AG08395 (cell line): ENCODE results near the gene BAIAP2L2.
"Not testable (repeated sequence)": the region's sequence is repeated elsewhere in the genome, so short reads cannot be mapped to it uniquely, and the experiment has no call there.

Experiments used
- DNase-seq: peaks from one replicate; pipeline ENCODE4 v3.0.0; 2012; ENCODE audit warnings: mixed read lengths, low spot score

Gene BAIAP2L2

GRCh38 chr22:38110008-38110862, at the start of gene BAIAP2L2:
TSS of gene BAIAP2L2 (minus strand) at chr22:38110684. CDS start at chr22:38110525, 159 bp downstream.
- DNase-seq, result no peak

GRCh38 chr22:38155703-38156102, 45.2 kb upstream of the BAIAP2L2 start:
- no peak for DNase-seq

DNA sequence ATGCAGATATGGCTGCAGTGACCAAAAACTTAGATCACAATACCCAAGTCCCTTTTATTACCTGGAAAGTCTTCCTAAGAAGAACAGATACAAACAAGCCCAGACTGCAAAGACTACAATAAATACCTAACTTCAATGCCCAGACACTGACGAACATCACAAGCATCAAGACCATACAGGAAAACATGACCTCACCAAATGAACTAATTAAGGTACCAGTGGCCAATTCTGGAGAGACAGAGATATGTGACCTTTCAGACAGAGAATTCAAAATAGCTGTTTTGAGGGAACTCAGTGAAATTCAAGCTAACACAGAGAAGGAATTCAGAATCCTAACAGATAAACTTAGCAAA, 44.1 kb upstream of the BAIAP2L2 start:
- DNase-seq, result not testable (repeated sequence)

GRCh38 chr22:38153821-38154562, 43.5 kb upstream of the BAIAP2L2 start:
- no peak for DNase-seq

GRCh38 chr22:38151126-38151500, 40.6 kb upstream of the BAIAP2L2 start:
- no peak for DNase-seq

DNA sequence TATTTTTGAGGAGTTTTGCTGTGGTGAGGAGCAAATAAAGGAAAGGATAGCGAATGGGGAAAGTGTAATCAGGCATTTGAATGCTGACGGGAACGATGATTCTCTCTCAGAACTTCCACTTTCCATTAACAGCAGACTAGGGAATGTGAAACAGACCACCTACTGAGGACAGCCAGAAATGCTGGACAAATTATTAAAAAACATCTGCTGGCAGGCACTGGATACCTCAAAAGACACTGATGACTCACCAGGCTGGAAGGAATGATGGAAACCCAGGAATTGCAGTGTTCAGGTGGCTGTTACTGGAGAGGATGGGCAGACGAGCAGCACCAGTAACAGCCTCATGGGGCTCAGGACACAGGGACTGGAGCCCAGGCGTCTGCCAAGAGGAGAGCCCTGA, 37.8 kb upstream of the BAIAP2L2 start:
- DNase-seq, result peak; percentile 34

- not testable (repeated sequence) for DNase-seq
These were observed 35.7 kb upstream of the BAIAP2L2 start for GRCh38 chr22:38146166-38146565.

DNA sequence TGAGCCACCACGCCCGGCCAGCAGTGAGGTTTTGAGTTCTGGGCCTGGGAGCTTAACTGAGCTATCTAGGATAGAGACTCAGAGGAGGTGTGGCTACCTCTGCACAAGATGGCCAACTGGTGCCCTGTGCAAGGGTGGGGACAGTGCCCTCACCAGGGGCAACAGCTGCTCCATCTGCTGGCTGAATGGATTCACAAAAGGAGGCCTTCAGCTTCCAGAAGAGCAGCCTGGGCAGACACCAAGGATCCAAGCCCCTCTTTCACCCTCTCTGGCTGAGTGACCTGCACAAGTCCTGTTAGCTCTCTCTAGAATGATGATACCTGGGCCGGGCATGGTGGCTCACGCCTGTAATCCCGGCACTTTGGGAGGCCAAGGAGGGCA, 33.5 kb upstream of the BAIAP2L2 start:
- DNase-seq, result no peak

DNA sequence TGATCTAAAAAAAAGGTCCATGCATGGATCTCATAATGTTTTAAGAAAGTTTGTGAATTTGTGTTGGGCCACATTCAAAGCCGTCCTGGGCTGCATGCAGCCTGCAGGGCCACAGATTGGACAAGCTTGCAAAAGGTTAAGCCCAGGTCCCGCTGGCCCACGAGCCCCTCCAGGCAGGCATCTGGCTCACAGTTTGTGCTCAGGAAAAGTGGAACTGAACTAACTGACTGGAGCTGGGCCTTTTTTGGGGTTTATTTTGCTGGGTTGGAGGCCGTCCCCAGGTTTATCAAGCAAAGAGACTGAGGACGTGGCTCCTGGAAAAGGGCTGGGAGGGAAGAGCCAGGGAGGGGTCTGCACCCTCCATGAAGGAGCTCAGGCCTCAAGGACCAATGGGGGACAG, 32.1 kb upstream of the BAIAP2L2 start:
- DNase-seq, result no peak

GRCh38 chr22:38141217-38141973, 30.9 kb upstream of the BAIAP2L2 start:
- DNase-seq, result no peak

DNA sequence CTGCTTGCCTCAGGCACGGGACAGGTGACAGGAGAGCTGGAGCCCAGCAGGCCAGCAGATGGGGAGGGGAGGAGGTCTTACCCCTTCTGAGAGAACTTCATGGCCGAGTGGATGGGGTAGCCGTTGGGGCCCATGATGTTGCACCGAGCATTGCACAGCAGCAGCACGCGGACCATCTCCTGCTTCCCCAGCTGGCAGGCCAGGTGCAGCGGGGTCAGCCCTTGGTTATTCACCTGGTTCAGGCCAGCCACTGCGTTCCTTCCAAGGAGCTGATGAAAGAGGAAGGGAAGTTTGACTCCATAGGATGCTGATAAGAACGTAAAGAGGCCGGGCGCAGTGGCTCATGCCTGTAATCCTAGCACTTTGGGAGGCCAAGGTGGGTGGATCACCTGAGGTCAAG, 29.4 kb upstream of the BAIAP2L2 start:
- no peak for DNase-seq

DNA sequence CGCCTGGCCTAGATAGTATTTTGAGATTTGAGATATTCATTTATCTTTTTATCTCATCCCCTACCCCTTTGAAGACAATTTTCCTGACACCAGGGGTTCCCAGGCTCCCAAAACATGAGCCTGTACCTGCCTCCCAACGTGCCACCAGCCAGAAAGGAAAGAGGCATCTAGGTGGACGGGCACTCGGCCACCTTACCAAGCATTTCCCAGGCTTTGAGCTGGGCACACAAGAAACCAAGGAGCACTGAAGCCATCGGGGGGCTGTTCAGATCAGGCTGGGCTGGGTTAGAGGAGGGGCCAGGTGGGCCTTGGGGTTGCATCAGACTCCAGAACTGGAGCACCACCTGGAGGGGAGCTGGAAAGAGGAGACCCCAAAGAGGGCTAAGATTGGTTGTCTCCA, 28.5 kb upstream of the BAIAP2L2 start:
- no peak for DNase-seq

DNA sequence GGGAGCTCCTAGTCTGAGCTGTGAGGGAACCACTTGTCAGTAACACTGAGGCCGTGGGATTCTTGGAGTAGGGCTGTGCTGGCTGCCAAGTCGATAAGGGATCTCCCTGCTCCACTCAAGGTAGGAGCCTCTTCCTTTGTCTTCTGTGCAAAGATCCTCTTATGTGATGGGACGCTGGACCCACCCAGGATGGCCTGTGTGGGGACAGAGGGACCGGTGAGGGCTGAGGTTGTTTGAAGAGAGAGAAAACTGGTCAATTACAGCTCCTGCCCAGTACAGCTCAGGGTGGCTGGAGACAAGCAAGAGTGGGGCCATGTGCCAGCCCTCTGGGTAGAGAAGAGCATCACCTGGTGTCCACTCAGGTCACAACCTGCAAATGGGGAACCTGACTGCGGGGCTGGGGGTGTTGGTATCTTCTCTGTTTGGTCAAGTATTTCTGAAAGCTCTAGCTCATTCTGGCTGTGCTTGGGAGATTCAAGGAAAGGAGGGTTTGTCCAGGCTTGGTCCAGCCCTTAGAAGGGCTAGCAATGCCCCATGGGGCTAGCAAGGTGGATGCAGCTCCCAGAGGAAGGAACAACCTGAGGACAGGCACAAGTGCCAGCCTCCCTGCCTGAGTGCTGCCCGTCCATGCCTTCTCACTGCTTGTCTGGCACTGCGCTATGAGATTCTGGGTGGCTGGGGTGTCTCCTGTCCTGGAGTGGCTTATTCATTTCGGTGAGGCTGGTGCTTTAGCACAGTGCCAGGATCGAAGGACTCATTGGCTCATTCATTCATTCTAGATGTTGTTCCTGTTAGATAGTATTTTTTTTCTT, 27.6 kb upstream of the BAIAP2L2 start:
- no peak for DNase-seq

DNA sequence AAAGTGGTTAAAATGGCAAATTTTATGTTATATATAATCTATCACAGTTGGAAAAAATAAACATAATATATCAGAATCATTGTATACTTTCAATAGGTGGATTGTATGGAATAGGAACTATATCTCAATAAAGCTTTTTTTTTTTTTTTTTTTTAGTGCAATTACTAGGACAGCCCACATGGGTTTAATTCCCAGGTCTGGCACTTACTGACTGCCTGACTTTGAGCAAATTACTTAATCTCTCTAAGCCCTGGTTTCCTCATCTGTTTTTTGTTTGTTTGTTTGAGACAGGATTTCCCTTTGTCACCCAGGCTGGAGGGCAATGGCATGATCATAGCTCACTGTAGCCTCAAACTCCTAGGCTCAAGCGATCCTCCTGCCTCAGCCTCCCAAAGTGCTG, 26.1 kb upstream of the BAIAP2L2 start:
- no peak for DNase-seq

- peak; percentile 92 for DNase-seq
These were observed 24.7 kb upstream of the BAIAP2L2 start for GRCh38 chr22:38135133-38135706.

DNA sequence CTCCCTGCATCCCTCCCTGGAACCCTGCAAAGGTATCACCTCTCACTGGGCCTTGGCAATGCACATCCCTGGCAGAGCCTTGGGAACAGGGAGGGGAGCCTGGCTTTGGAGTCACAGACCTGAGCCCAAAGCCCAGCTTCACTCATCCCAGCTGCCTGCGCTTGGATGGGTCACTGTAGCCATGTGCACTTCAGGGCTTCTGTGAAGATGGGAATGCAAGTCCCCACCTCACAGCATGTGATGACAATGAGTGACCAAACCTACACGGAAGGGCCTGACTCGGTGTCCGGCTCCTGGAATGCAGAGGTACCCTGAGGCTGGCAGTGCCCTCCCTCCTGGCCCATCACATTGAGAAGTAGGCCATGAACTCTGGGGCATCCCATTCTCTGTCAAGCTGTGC, 22.8 kb upstream of the BAIAP2L2 start:
- no peak for DNase-seq

DNA sequence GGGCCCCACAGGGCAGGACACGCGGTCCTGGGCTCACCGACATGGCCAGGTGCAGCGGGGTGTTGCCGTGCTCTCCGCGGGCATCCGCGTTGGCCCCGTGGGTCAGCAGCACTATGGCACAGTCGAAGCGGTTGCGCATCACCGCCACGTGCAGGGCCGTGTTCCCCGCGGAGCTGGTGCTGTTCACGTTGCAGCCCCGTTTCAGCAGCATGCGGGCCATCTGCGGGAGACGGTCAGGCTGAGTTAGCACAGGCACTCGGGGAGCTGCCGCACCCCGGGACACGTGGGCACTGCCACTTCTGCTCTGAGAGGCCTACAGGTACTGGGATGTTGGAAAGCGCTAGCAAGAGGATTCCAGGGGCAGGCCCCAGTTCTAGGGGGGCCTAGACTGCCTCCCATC, 22.3 kb upstream of the BAIAP2L2 start:
- no peak for DNase-seq

GRCh38 chr22:38132136-38132535, 21.7 kb upstream of the BAIAP2L2 start:
- DNase-seq, result no peak

DNA sequence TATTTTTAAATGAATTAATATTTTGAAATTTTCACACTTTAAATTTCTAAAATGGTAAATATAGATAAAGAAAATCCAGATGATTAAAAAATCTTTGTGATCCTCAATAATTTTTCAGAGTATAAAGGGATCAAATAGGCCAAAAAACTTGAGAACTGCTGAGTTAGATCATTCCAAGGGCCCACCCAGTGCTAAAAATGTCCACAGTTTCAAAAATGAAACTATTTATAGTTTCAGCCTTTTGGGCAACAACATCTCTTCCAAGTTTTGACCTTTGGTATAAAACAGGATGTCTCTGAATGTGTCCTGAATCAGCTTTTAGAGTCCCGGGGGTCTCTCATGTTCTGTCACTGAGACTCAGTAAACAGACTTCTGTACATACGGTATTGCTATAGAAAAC, 20.9 kb upstream of the BAIAP2L2 start:
- no peak for DNase-seq

GRCh38 chr22:38129856-38130255, 19.4 kb upstream of the BAIAP2L2 start:
- no peak for DNase-seq

- DNase-seq, result no peak
These were observed 18.5 kb upstream of the BAIAP2L2 start for GRCh38 chr22:38129021-38129420.

DNA sequence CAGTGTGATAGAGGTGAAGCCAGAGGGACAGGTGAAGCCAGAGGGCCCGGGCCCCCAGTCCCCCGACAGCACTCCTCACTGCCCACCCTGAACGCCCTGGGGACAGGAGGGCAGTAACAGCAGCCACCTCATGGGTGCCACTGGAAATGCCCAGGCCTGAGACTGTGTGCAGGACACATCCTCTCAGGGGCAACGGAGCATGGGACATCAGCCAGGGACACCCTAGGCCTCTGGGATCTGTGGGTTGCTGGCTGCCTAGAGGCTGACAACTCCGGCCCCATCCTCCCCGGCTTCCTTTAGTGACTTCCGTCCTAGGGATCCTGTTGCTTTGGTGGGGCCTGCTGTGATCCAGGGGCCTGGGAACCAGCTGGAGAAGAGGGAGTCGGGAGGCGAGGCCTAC, 17.4 kb upstream of the BAIAP2L2 start:
- no peak for DNase-seq
